Measurements from ENCODE around the gene CCDC82. TPM values are rescaled to one million over a fixed set of nuclear protein-coding genes. Genes with fewer than 3 reads are reported as not detected.
"Not testable (repeated sequence)": the region's sequence is repeated elsewhere in the genome, so short reads cannot be mapped to it uniquely, and the experiment has no call there.

The CCDC82 gene
- total and polyA plus RNA-seq, 9 donors, result 14.8 to 31.8 (median 23.0) TPM

DNA sequence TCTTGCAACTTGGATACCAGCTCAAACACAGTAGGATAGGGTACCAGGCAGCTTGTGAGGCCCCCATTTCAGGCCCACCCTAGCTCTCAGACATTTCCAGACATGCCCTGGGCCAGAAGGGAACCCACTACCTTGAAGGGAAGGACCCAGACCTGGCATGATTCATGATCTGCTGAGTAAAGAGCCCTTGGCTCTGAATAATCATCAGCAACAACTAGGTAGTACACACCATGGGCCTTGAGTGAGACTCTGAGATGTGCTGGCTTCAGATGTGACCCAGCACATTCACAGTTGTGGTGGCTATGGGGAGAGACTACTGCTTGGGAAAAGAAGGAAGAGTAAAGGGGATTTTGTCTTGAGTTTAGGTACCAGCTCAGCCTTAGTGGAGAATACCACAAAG is 23.7 kb upstream of the CCDC82 start:
- Histone ChIP-seq H3K27me3 (no peaks in the 10 kb centered on the region), H3K4me1 (ENCODE audit: insufficient read depth) (no peaks in the 10 kb centered on the region), H3K36me3 (no peaks in the 10 kb centered on the region), H3K9me3 (no peaks in the 10 kb centered on the region), H3K27ac (no peak overlapping the region), H3K4me3 (no peak overlapping the region)
- TF ChIP-seq EP300 (IDR thresholded peaks at IDR 0.05), result no peak
- TF ChIP-seq, protein P1, sequence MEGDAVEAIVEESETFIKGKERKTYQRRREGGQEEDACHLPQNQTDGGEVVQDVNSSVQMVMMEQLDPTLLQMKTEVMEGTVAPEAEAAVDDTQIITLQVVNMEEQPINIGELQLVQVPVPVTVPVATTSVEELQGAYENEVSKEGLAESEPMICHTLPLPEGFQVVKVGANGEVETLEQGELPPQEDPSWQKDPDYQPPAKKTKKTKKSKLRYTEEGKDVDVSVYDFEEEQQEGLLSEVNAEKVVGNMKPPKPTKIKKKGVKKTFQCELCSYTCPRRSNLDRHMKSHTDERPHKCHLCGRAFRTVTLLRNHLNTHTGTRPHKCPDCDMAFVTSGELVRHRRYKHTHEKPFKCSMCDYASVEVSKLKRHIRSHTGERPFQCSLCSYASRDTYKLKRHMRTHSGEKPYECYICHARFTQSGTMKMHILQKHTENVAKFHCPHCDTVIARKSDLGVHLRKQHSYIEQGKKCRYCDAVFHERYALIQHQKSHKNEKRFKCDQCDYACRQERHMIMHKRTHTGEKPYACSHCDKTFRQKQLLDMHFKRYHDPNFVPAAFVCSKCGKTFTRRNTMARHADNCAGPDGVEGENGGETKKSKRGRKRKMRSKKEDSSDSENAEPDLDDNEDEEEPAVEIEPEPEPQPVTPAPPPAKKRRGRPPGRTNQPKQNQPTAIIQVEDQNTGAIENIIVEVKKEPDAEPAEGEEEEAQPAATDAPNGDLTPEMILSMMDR (IDR thresholded peaks at IDR 0.05), result no peak
- TF ChIP-seq POLR2A (IDR thresholded peaks at IDR 0.05), result no peak
- intact Hi-C loops (cut with DNase I), result no loop called here
- DNase-seq, result no peak

DNA sequence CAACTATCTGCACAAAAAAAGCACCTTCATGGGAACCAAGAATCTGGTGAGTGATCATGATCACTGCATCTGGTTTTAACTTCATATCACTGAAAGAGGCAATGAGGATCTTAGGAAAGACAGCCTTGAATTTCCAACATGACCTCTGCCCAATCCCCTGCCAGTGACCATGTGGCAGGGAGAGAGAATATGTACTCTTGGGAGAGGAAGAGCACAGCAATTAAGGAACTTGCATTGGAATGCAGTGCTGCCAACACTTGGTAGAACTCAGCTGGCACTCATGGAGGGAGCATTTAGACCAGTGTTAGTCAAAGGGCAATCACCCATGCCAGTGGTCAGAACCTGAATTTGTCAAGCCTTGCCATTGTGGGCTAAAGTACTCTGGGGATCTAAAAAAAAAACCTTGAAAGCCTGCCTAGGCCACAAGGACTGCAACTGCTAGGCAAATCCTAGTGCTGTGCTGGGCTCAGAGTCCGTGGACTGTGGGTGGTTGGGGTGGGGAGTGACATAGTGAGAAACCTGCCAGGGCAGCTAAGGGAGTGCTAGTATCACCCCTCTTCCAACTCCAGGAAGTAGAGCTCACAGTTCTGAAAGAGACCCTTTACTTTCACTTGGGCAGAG is 23.2 kb upstream of the CCDC82 start:
- no peaks in the 10 kb centered on the region for H3K36me3 ChIP-seq
- TF ChIP-seq POLR2A (IDR thresholded peaks at IDR 0.05) (no peak), EP300 (IDR thresholded peaks at IDR 0.05) (no peak)
- TF ChIP-seq, protein P1 (IDR thresholded peaks at IDR 0.05), result no peak
- H3K27ac ChIP-seq, result no peak overlapping the region
- intact Hi-C loops (cut with DNase I), result no loop called here
- no peak overlapping the region for H3K4me3 ChIP-seq
- DNase-seq, result no peak
- no peaks in the 10 kb centered on the region for H3K4me1 ChIP-seq (ENCODE audit: insufficient read depth)
- H3K9me3 ChIP-seq, result no peaks in the 10 kb centered on the region
- H3K27me3 ChIP-seq, result no peaks in the 10 kb centered on the region
- WGBS, 3 donors, result 80 to 89% (median 85%) methylated on average over 1 of the region's 1 CpG

DNA sequence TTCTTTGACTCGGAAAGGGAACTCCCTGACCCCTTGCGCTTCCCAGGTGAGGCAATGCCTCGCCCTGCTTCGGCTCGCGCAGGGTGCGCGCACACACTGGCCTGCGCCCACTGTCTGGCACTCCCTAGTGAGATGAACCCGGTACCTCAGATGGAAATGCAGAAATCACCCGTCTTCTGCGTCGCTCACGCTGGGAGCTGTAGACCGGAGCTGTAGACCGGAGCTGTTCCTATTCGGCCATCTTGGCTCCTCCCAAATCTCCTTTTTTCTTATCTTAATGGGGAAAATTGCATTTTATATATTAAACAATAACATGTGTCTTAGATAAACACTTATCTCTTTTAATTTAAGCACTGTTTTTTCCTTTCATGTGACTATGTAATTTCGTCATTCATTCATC is 21.7 kb upstream of the CCDC82 start:
- intact Hi-C loops (cut with DNase I), result not testable (repeated sequence)
- 69 to 79% (median 70%) methylated on average over 18 of the region's 18 CpGs for WGBS, 3 donors

DNA sequence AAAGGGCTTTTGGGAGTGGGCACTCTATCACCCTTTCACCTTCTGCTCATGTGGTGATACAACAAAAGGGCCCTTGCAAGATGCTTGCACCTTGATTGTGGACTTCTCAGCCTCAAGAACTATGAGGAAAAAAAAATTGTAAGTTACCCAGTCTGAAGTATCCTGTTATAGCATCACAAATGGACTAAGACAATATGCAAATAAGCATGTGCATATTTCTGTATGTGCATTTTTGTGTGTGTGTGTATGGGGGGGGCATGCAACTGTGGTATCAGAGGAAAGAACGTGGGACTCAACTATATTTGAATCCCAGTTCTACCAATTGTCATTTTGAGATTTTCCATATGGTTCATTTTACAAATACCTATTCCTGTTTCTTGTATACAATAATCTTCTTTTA is 11.0 kb upstream of the CCDC82 start:
- no peak for DNase-seq
- Histone ChIP-seq H3K36me3 (no peaks in the 10 kb centered on the region), H3K9me3 (no peaks in the 10 kb centered on the region), H3K27ac (no peak overlapping the region), H3K4me1 (ENCODE audit: insufficient read depth) (no peaks in the 10 kb centered on the region), H3K27me3 (no peaks in the 10 kb centered on the region), H3K4me3 (no peak overlapping the region)
- TF ChIP-seq POLR2A (IDR thresholded peaks at IDR 0.05) (no peak), EP300 (IDR thresholded peaks at IDR 0.05) (no peak)
- TF ChIP-seq, protein P1 (IDR thresholded peaks at IDR 0.05), result no peak
- intact Hi-C loops (cut with DNase I), result no loop called here
- WGBS, 3 donors, result 63 to 76% (median 71%) methylated on average over 1 of the region's 1 CpG

More for the DNA sequence above, 21.7 kb upstream of the CCDC82 start:
- H3K4me1 ChIP-seq (ENCODE audit: insufficient read depth); H3K9me3 ChIP-seq; H3K27ac ChIP-seq; H3K36me3 ChIP-seq; H3K27me3 ChIP-seq; H3K4me3 ChIP-seq; DNase-seq: not testable (repeated sequence)

DNA sequence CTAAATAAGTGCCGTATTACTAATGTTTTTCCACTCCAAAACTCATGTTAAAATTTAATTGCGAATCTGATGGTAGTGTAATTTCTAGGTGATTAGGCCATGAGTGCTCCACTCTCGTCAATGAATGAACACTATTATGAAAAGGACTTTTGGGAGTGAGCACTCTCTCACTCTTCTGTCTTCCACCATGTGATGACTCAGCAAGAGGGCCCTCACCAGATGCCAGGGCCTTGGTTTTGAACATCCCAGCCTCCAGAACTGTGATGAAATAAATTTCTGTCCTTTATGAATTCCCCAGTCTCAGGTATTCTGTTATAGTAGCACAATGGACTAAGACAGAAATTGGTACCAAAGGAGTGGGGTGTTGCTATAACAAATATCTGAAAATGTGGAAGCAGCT is 8.2 kb upstream of the CCDC82 start:
- DNase-seq, result no peak
- Histone ChIP-seq H3K9me3 (no peaks in the 10 kb centered on the region), H3K4me1 (ENCODE audit: insufficient read depth) (no peaks in the 10 kb centered on the region), H3K27me3 (no peaks in the 10 kb centered on the region), H3K27ac (no peak overlapping the region), H3K36me3 (no peaks in the 10 kb centered on the region), H3K4me3 (no peak overlapping the region)
- intact Hi-C loops (cut with DNase I), result no loop called here
- WGBS, 3 donors, result 96 to 97% (median 96%) methylated on average over 3 of the region's 3 CpGs
- no peak for TF ChIP-seq POLR2A (IDR thresholded peaks at IDR 0.05)
- TF ChIP-seq EP300 (IDR thresholded peaks at IDR 0.05), result no peak
- TF ChIP-seq, protein P1 (IDR thresholded peaks at IDR 0.05), result no peak
